GM18519 (cell line): Measurements from ENCODE around the gene NRP1.
"Not testable (repeated sequence)": the region's sequence is repeated elsewhere in the genome, so short reads cannot be mapped to it uniquely, and the experiment has no call there.

Source experiments
- ATAC-seq: cut with Tn5 transposase; IDR thresholded peaks from one replicate; pipeline ENCODE4 v1.9.1; 2021; ENCODE audit warnings: mild to moderate bottlenecking, moderate library complexity; ENCODE audit not compliant: unreplicated experiment, low FRiP score

The NRP1 gene

GRCh38 chr10:33325929-33326328, 8.5 kb downstream of the NRP1 start:
- no peak for ATAC-seq

- ATAC-seq = no peak
Observed at GRCh38 chr10:33323721-33324120, 10.7 kb downstream of the NRP1 start.

- no peak for ATAC-seq
Observed at GRCh38 chr10:33321516-33321915, 13.0 kb downstream of the NRP1 start.

GRCh38 chr10:33320288-33320687, 14.2 kb downstream of the NRP1 start:
- ATAC-seq = no peak

- ATAC-seq = no peak
Observed at GRCh38 chr10:33315891-33316290, 18.6 kb downstream of the NRP1 start.

- ATAC-seq = no peak
Observed at GRCh38 chr10:33314811-33315561, 19.5 kb downstream of the NRP1 start.

- no peak for ATAC-seq
Observed at GRCh38 chr10:33311640-33312039, 22.8 kb downstream of the NRP1 start.

- no peak for ATAC-seq
Observed at GRCh38 chr10:33310853-33311252, 23.6 kb downstream of the NRP1 start.

- no peak for ATAC-seq
Observed at GRCh38 chr10:33309406-33309805, 25.1 kb downstream of the NRP1 start.

- no peak for ATAC-seq
Observed at GRCh38 chr10:33307835-33308234, 26.6 kb downstream of the NRP1 start.

- ATAC-seq = no peak
Observed at GRCh38 chr10:33306701-33307519, 27.6 kb downstream of the NRP1 start.

GRCh38 chr10:33306126-33306525, 28.3 kb downstream of the NRP1 start:
- no peak for ATAC-seq

- no peak for ATAC-seq
Observed at GRCh38 chr10:33304423-33305225, 29.8 kb downstream of the NRP1 start.

GRCh38 chr10:33303988-33304387, 30.5 kb downstream of the NRP1 start:
- no peak for ATAC-seq

GRCh38 chr10:33302208-33302829, 32.1 kb downstream of the NRP1 start:
- no peak for ATAC-seq

- ATAC-seq = no peak
Observed at GRCh38 chr10:33301097-33301789, 33.2 kb downstream of the NRP1 start.

GRCh38 chr10:33300544-33300943, 33.9 kb downstream of the NRP1 start:
- ATAC-seq = not testable (repeated sequence)

GRCh38 chr10:33298893-33299292, 35.6 kb downstream of the NRP1 start:
- no peak for ATAC-seq

- ATAC-seq = no peak
Observed at GRCh38 chr10:33298110-33298509, 36.4 kb downstream of the NRP1 start.

GRCh38 chr10:33295851-33296250, 38.6 kb downstream of the NRP1 start:
- no peak for ATAC-seq
